KBM-7 (cell line): ENCODE data around the gene BOC.

Experiments
- DNase-seq: peaks from one replicate; pipeline ENCODE4 v3.0.0-alpha.2; 2015
- in situ Hi-C: fragments of 300-500 bp; cut with MboI; formaldehyde crosslinking; loops from 2 replicates; pipeline ENCODE4 v1.14.3; 2020; ENCODE audit warnings: low sequenced_read_pairs, low pct_unique_long_range_greater_than_20kb, mixed read lengths

BOC gene

GRCh38 chr3:113243846-113244245, 32.5 kb downstream of the BOC start:
- no peak for DNase-seq
- in situ Hi-C loops = no loop called here

- no peak for DNase-seq
- in situ Hi-C loops = no loop called here
Observed at GRCh38 chr3:113245761-113246161, 34.4 kb downstream of the BOC start.

GRCh38 chr3:113247068-113247467, 35.7 kb downstream of the BOC start:
- DNase-seq = no peak
- in situ Hi-C loops = no loop called here

- in situ Hi-C loops = no loop called here
- no peak for DNase-seq
Observed at GRCh38 chr3:113247675-113248458, 36.5 kb downstream of the BOC start.

- DNase-seq = no peak
- in situ Hi-C loops = no loop called here
Observed at GRCh38 chr3:113249111-113249510, 37.8 kb downstream of the BOC start.

GRCh38 chr3:113249601-113250000, 38.2 kb downstream of the BOC start:
- in situ Hi-C loops = no loop called here
- DNase-seq = no peak

GRCh38 chr3:113250566-113250965, 39.2 kb downstream of the BOC start:
- no peak for DNase-seq
- in situ Hi-C loops = no loop called here

- DNase-seq = no peak
- in situ Hi-C loops = no loop called here
Observed at GRCh38 chr3:113251817-113252216, 40.5 kb downstream of the BOC start.

- DNase-seq = no peak
- in situ Hi-C loops = no loop called here
Observed at GRCh38 chr3:113252553-113252952, 41.2 kb downstream of the BOC start.

- DNase-seq = no peak
- in situ Hi-C loops = no loop called here
Observed at GRCh38 chr3:113253702-113254101, 42.3 kb downstream of the BOC start.

GRCh38 chr3:113254171-113254947, 43.0 kb downstream of the BOC start:
- in situ Hi-C loops = no loop called here
- no peak for DNase-seq

GRCh38 chr3:113255100-113255853, 43.9 kb downstream of the BOC start:
- in situ Hi-C loops = no loop called here
- DNase-seq = no peak

- no peak for DNase-seq
- in situ Hi-C loops = no loop called here
Observed at GRCh38 chr3:113255854-113256615, 44.7 kb downstream of the BOC start.

GRCh38 chr3:113258361-113258760, 47.0 kb downstream of the BOC start:
- no peak for DNase-seq
- in situ Hi-C loops = no loop called here

GRCh38 chr3:113259196-113259595, 47.8 kb downstream of the BOC start:
- no peak for DNase-seq
- in situ Hi-C loops = no loop called here

GRCh38 chr3:113261063-113261625, 49.8 kb downstream of the BOC start:
- in situ Hi-C loops = no loop called here

GRCh38 chr3:113261626-113262303, 50.4 kb downstream of the BOC start:
- DNase-seq = no peak
- in situ Hi-C loops = no loop called here

More at GRCh38 chr3:113261063-113261625, 49.8 kb downstream of the BOC start:
- no peak for DNase-seq

GRCh38 chr3:113262304-113262665, 50.9 kb downstream of the BOC start:
- in situ Hi-C loops = no loop called here

More at GRCh38 chr3:113262304-113262665, 50.9 kb downstream of the BOC start:
- DNase-seq = no peak
